HG02678 (cell line): ENCODE results near the gene SKP2.
"Not testable (repeated sequence)": the region's sequence is repeated elsewhere in the genome, so short reads cannot be mapped to it uniquely, and the experiment has no call there.

Experiments
- ATAC-seq: cut with Tn5 transposase; IDR thresholded peaks from one replicate; pipeline ENCODE4 v1.9.1; 2021; ENCODE audit warnings: mild to moderate bottlenecking, moderate library complexity; ENCODE audit not compliant: unreplicated experiment

The SKP2 gene

GRCh38 chr5:36151434-36152323, at the start of gene SKP2, which contains the start of gene LMBRD2:
Gene SKP2 (plus strand): TSS chr5:36152111. CDS start chr5:36152263, 152 bp downstream.
Gene LMBRD2 (minus strand): TSS chr5:36151887. CDS start chr5:36143349, 8,538 bp downstream.
- ATAC-seq, result peak; percentile 99

- no peak for ATAC-seq
Measured at GRCh38 chr5:36105819-36106218, 46.1 kb upstream of the SKP2 start.

DNA sequence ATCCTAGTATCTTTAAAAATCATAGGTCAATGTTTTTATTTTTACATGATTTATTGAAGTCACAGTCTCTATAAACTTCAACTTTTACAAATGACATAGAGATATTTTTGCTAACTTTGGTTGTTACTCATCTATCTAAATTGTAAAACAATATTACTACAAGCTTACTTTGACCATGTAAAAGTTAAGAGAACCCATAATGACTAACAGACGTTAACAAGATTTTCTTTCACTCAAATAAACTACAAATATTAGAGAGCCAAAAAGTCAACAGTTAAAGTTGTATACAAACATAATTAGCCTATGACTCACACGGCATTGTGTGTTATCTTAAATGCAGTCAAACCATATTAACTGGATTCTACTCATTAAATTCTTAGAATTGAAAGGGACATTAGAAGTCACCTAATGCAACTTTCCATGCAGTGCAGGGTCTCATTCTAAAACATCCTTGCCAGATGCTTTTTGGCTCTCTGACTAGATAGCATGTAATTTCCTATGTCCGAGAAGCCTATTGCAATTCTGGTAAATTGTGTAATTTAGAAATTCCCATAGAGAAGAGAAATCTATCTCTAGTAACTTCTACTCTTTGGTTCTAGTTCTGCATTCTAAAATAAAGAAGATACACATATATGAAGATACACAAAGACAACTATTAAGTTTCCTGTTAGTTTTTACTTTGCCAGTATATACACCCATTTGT, 43.0 kb upstream of the SKP2 start:
- no peak for ATAC-seq

DNA sequence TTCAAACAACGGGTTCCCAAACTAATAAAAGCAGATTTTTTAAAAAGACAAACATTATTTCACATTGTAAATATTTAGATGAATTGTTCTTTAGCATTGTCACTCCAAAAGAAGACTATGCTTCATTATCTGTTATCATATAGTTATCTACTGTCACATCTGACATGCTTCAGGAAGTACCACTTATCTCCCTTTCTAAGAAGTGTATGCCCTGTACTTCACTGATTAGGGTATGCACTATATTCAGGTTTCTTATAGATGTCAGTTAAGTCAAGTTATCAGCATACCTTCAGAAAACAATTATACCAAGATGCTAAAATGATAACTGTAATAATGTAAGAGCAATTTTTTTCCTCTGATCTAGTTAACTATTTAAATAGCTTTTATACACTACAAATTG, 40.7 kb upstream of the SKP2 start:
- no peak for ATAC-seq

DNA sequence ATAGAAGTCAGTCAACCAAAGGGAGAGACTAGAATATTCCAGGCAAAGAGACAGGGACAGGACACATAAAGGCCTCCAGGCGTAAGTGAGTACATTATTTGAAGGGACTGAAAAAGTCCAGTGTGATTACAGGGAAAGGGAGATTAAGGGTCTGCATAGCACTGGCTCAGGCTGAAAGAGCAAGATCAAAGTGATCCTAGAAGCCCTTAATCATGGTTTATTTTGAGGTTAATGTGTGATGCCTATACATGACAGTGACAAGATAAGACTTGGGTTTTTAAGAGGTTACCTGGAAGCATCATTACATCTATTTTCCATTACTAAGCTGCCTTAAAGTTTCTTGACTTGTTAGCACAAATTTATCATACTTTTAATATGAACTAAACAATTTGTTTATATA, 26.0 kb upstream of the SKP2 start:
- no peak for ATAC-seq

- ATAC-seq, result no peak
Measured at GRCh38 chr5:36128795-36129194, 23.1 kb upstream of the SKP2 start.

GRCh38 chr5:36129666-36130065, 22.2 kb upstream of the SKP2 start:
- ATAC-seq, result not testable (repeated sequence)

- ATAC-seq, result not testable (repeated sequence)
Measured at GRCh38 chr5:36133009-36133408, 18.9 kb upstream of the SKP2 start.

GRCh38 chr5:36135988-36136387, 15.9 kb upstream of the SKP2 start:
- no peak for ATAC-seq

GRCh38 chr5:36136581-36136980, 15.3 kb upstream of the SKP2 start:
- no peak for ATAC-seq

- ATAC-seq, result no peak
Measured at GRCh38 chr5:36138900-36139683, 12.8 kb upstream of the SKP2 start.

- no peak for ATAC-seq
Measured at GRCh38 chr5:36145311-36145710, 6.6 kb upstream of the SKP2 start.

- ATAC-seq, result no peak
Measured at GRCh38 chr5:36146390-36146789, 5.5 kb upstream of the SKP2 start.

DNA sequence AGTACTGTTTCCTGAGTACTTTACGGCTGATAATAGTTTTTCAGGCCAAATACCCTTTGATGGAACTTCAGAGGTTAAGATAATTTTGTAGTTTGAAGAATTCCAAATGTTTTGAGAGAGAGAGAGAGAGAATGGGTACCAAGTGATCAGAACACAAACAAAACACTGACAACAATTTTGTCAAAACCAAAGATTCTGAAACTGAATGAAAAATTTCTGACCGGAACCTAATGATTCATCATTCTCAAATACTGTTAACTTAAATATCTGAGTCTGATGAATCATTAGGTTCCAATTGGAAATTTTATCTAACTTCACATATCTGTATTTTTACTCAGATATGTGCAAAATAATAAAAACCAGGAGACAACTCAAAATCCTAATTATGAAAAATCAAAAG, 4.2 kb upstream of the SKP2 start:
- no peak for ATAC-seq

- peak; percentile 25 for ATAC-seq
Measured at GRCh38 chr5:36150676-36151433, 1.1 kb upstream of the SKP2 start.

- no peak for ATAC-seq
Measured at GRCh38 chr5:36152324-36153297, 700 bp downstream of the SKP2 start.

GRCh38 chr5:36153298-36153677, 1.4 kb downstream of the SKP2 start:
- no peak for ATAC-seq

GRCh38 chr5:36153726-36154125, 1.8 kb downstream of the SKP2 start:
- no peak for ATAC-seq

- ATAC-seq, result no peak
Measured at GRCh38 chr5:36155291-36155690, 3.4 kb downstream of the SKP2 start.
